PFSK-1 (cell line): ENCODE results near the gene LRP3.

Source experiments
- FOXP2 ChIP-seq: optimal IDR thresholded peaks from 2 replicates; pipeline ENCODE3; 2011; ENCODE audit warnings: borderline replicate concordance, control low read depth, inconsistent platforms; ENCODE audit not compliant: insufficient read depth; ENCODE audit errors: extremely low read length, extremely low read depth
- POLR2AphosphoS5 ChIP-seq: IDR thresholded peaks from 2 replicates; pipeline ENCODE4 v1.6.1; 2012; ENCODE audit warnings: low read depth, mild to moderate bottlenecking, control low read depth, low read length, moderate library complexity
- SIN3A ChIP-seq: IDR thresholded peaks from 2 replicates; pipeline ENCODE4 v1.6.1; 2012; ENCODE audit warnings: mild to moderate bottlenecking, low read length, moderate library complexity, borderline replicate concordance; ENCODE audit not compliant: insufficient read depth
- TAF1 ChIP-seq: IDR thresholded peaks from 2 replicates; pipeline ENCODE4 v1.6.1; 2012; ENCODE audit warnings: low read length, control low read depth, borderline replicate concordance; ENCODE audit not compliant: insufficient read depth
- TF ChIP-seq, protein P1 (sequence below), 2 experiments: IDR thresholded peaks; 2 replicates each; pipeline versions ENCODE4 v1.6.1 to v1.8.0; 2011 to 2012; ENCODE audit warnings: low read depth in 2 of 2, low read length in 2 of 2, control low read depth in 1 of 2, inconsistent platforms in 1 of 2, mild to moderate bottlenecking in 1 of 2, moderate library complexity in 1 of 2; ENCODE audit not compliant: insufficient read depth in 1 of 2

- TF ChIP-seq POLR2AphosphoS5 (no peak), TAF1 (no peak), FOXP2 (no peak), SIN3A (no peak)
- TF ChIP-seq, protein P1, sequence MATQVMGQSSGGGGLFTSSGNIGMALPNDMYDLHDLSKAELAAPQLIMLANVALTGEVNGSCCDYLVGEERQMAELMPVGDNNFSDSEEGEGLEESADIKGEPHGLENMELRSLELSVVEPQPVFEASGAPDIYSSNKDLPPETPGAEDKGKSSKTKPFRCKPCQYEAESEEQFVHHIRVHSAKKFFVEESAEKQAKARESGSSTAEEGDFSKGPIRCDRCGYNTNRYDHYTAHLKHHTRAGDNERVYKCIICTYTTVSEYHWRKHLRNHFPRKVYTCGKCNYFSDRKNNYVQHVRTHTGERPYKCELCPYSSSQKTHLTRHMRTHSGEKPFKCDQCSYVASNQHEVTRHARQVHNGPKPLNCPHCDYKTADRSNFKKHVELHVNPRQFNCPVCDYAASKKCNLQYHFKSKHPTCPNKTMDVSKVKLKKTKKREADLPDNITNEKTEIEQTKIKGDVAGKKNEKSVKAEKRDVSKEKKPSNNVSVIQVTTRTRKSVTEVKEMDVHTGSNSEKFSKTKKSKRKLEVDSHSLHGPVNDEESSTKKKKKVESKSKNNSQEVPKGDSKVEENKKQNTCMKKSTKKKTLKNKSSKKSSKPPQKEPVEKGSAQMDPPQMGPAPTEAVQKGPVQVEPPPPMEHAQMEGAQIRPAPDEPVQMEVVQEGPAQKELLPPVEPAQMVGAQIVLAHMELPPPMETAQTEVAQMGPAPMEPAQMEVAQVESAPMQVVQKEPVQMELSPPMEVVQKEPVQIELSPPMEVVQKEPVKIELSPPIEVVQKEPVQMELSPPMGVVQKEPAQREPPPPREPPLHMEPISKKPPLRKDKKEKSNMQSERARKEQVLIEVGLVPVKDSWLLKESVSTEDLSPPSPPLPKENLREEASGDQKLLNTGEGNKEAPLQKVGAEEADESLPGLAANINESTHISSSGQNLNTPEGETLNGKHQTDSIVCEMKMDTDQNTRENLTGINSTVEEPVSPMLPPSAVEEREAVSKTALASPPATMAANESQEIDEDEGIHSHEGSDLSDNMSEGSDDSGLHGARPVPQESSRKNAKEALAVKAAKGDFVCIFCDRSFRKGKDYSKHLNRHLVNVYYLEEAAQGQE (IDR thresholded peaks at IDR 0.05; ENCODE audit: insufficient read depth in 1 of 2, low read depth in 2 of 2, low read length in 2 of 2): no peak
These were observed 4.0 kb downstream of the LRP3 start for GRCh38 chr19:33198169-33198568.
